Activated T-cell treated with anti-CD3 and anti-CD28 coated beads, Interleukin-2, amount 50 U/mL, for 72 hours (primary cell): Measurements from ENCODE around the gene ICE2. TPM values are rescaled to one million over a fixed set of nuclear protein-coding genes. Genes with fewer than 3 reads are reported as not detected.

Experiments
- ATAC-seq, 2 donors: fragments of 150-1000 bp; cut with Tn5 transposase; replicated peaks in 1 of 2; 2 replicates each; pipeline ENCODE4 v1.10.0; 2021; ENCODE audit warnings: moderate library complexity in 2 of 2, mild to moderate bottlenecking in 1 of 2
- DNase-seq, 2 donors: peaks; one replicate each; pipeline ENCODE4 v3.0.0; 2021 to 2022; ENCODE audit warnings: mixed read lengths in 1 of 2
- H3K27ac Mint-ChIP-seq: one replicate; pipeline ENCODE4 v1.8.0; 2022; ENCODE audit warnings: mild to moderate bottlenecking, moderate library complexity, mixed read lengths
- H3K27me3 Mint-ChIP-seq: one replicate; pipeline ENCODE4 v1.8.0; 2022; ENCODE audit warnings: low read depth, mixed read lengths
- H3K36me3 Mint-ChIP-seq, 2 donors: one replicate each; pipeline ENCODE4 v1.8.0; 2022; ENCODE audit warnings: mixed read lengths in 2 of 2, mild to moderate bottlenecking in 1 of 2; ENCODE audit not compliant: insufficient read depth in 2 of 2
- H3K4me1 Mint-ChIP-seq: one replicate; pipeline ENCODE4 v1.8.0; 2022; ENCODE audit warnings: low read depth, mixed read lengths
- H3K4me3 Mint-ChIP-seq, 2 donors: one replicate each; pipeline ENCODE4 v1.8.0; 2022; ENCODE audit warnings: mild to moderate bottlenecking in 2 of 2, mixed read lengths in 2 of 2, moderate library complexity in 2 of 2
- H3K9me3 Mint-ChIP-seq, 2 donors: one replicate each; pipeline ENCODE4 v1.8.0; 2022; ENCODE audit warnings: mixed read lengths in 2 of 2
- total RNA-seq, 2 donors: library from RNA; stranded (reverse); gene quantifications; one replicate each; pipeline ENCODE4 v1.2.3, GENCODE V29; 2022

ICE2 gene
- total RNA-seq, 2 donors from 2014 or later = 81.5 to 91.7 TPM

GRCh38 chr15:60460931-60461330, 18.0 kb downstream of the ICE2 start:
- no peaks in the 10 kb centered on the region for H3K9me3 Mint-ChIP-seq
- no peaks in the 10 kb centered on the region for H3K27me3 Mint-ChIP-seq
- H3K27ac Mint-ChIP-seq = no peak overlapping the region
- ATAC-seq (no peak), DNase-seq (no peak)
- H3K4me3 Mint-ChIP-seq = no peak overlapping the region
- H3K36me3 Mint-ChIP-seq = peaks cover 2 to 4% of the 10 kb centered on the region in 2 donors
- no peaks in the 10 kb centered on the region for H3K4me1 Mint-ChIP-seq

GRCh38 chr15:60458721-60459120, 20.2 kb downstream of the ICE2 start:
- Mint-ChIP-seq H3K27me3 (no peaks in the 10 kb centered on the region), H3K9me3 (no peaks in the 10 kb centered on the region), H3K27ac (no peak overlapping the region), H3K36me3 (peaks cover 2% of the 10 kb centered on the region in 2 donors), H3K4me1 (no peaks in the 10 kb centered on the region), H3K4me3 (no peak overlapping the region)
- DNase-seq (no peak), ATAC-seq (no peak)

GRCh38 chr15:60457985-60458384, 21.0 kb downstream of the ICE2 start:
- no peaks in the 10 kb centered on the region for H3K4me1 Mint-ChIP-seq

GRCh38 chr15:60454824-60455223, 24.1 kb downstream of the ICE2 start:
- no peak overlapping the region for H3K4me3 Mint-ChIP-seq
- DNase-seq (no peak), ATAC-seq (no peak)
- H3K4me1 Mint-ChIP-seq = no peaks in the 10 kb centered on the region
- H3K27ac Mint-ChIP-seq = no peak overlapping the region
- H3K36me3 Mint-ChIP-seq = peaks cover 2 to 10% of the 10 kb centered on the region in 2 donors
- H3K9me3 Mint-ChIP-seq = no peaks in the 10 kb centered on the region
- no peaks in the 10 kb centered on the region for H3K27me3 Mint-ChIP-seq

More at GRCh38 chr15:60457985-60458384, 21.0 kb downstream of the ICE2 start:
- H3K9me3 Mint-ChIP-seq = no peaks in the 10 kb centered on the region
- H3K27ac Mint-ChIP-seq = no peak overlapping the region
- H3K36me3 Mint-ChIP-seq = peaks cover 2 to 4% of the 10 kb centered on the region in 2 donors
- ATAC-seq (no peak), DNase-seq (no peak)
- H3K27me3 Mint-ChIP-seq = no peaks in the 10 kb centered on the region
- H3K4me3 Mint-ChIP-seq = no peak overlapping the region

- no peak overlapping the region for H3K27ac Mint-ChIP-seq
- peaks cover 0 to 14% of the 10 kb centered on the region in 2 donors for H3K36me3 Mint-ChIP-seq
- H3K27me3 Mint-ChIP-seq = no peaks in the 10 kb centered on the region
- ATAC-seq = no peak
- H3K4me1 Mint-ChIP-seq = no peaks in the 10 kb centered on the region
- no peak for DNase-seq
- H3K4me3 Mint-ChIP-seq = no peak overlapping the region
- H3K9me3 Mint-ChIP-seq = no peaks in the 10 kb centered on the region
Measured at GRCh38 chr15:60448668-60449360, 30.1 kb downstream of the ICE2 start.

- Mint-ChIP-seq H3K4me3 (no peak overlapping the region), H3K27me3 (no peaks in the 10 kb centered on the region), H3K27ac (no peak overlapping the region), H3K9me3 (no peaks in the 10 kb centered on the region), H3K4me1 (no peaks in the 10 kb centered on the region), H3K36me3 (peaks cover 3 to 11% of the 10 kb centered on the region in 2 donors)
- DNase-seq (no peak), ATAC-seq (no peak)
Measured at GRCh38 chr15:60444289-60444912, 34.5 kb downstream of the ICE2 start.

- DNase-seq = no peak
Measured at GRCh38 chr15:60442763-60443162, 36.2 kb downstream of the ICE2 start.

GRCh38 chr15:60442031-60442650, 36.8 kb downstream of the ICE2 start:
- H3K4me3 Mint-ChIP-seq = no peak overlapping the region
- no peaks in the 10 kb centered on the region for H3K4me1 Mint-ChIP-seq
- no peaks in the 10 kb centered on the region for H3K27me3 Mint-ChIP-seq
- peaks cover 3 to 9% of the 10 kb centered on the region in 2 donors for H3K36me3 Mint-ChIP-seq
- DNase-seq (no peak), ATAC-seq (no peak)
- H3K9me3 Mint-ChIP-seq = no peaks in the 10 kb centered on the region
- no peak overlapping the region for H3K27ac Mint-ChIP-seq

More at GRCh38 chr15:60442763-60443162, 36.2 kb downstream of the ICE2 start:
- no peak for ATAC-seq
- Mint-ChIP-seq H3K4me3 (no peak overlapping the region), H3K27me3 (no peaks in the 10 kb centered on the region), H3K27ac (no peak overlapping the region), H3K9me3 (no peaks in the 10 kb centered on the region), H3K4me1 (no peaks in the 10 kb centered on the region), H3K36me3 (peaks cover 3 to 9% of the 10 kb centered on the region in 2 donors)

GRCh38 chr15:60441331-60441730, 37.6 kb downstream of the ICE2 start:
- Mint-ChIP-seq H3K27ac (no peak overlapping the region), H3K9me3 (no peaks in the 10 kb centered on the region), H3K27me3 (no peaks in the 10 kb centered on the region), H3K4me3 (no peak overlapping the region), H3K4me1 (no peaks in the 10 kb centered on the region), H3K36me3 (peaks cover 3 to 6% of the 10 kb centered on the region in 2 donors)
- ATAC-seq (no peak), DNase-seq (no peak)

GRCh38 chr15:60438646-60439045, 40.3 kb downstream of the ICE2 start:
- Mint-ChIP-seq H3K27me3 (no peaks in the 10 kb centered on the region), H3K27ac (no peak overlapping the region), H3K4me3 (no peak overlapping the region), H3K4me1 (no peaks in the 10 kb centered on the region), H3K9me3 (no peaks in the 10 kb centered on the region), H3K36me3 (peaks cover 3 to 6% of the 10 kb centered on the region in 2 donors)
- ATAC-seq (no peak), DNase-seq (no peak)

- no peaks in the 10 kb centered on the region for H3K27me3 Mint-ChIP-seq
- H3K9me3 Mint-ChIP-seq = no peaks in the 10 kb centered on the region
- H3K36me3 Mint-ChIP-seq = peaks cover 4 to 5% of the 10 kb centered on the region in 2 donors
- H3K4me3 Mint-ChIP-seq = no peak overlapping the region
- ATAC-seq = no peak
- H3K4me1 Mint-ChIP-seq = no peaks in the 10 kb centered on the region
- H3K27ac Mint-ChIP-seq = no peak overlapping the region
- DNase-seq = no peak
Measured at GRCh38 chr15:60428935-60429334, 50.0 kb downstream of the ICE2 start.

GRCh38 chr15:60426870-60427508, 52.0 kb downstream of the ICE2 start:
- no peaks in the 10 kb centered on the region for H3K9me3 Mint-ChIP-seq
- no peaks in the 10 kb centered on the region for H3K27me3 Mint-ChIP-seq
- peaks cover 4 to 8% of the 10 kb centered on the region in 2 donors for H3K36me3 Mint-ChIP-seq
- no peaks in the 10 kb centered on the region for H3K4me1 Mint-ChIP-seq
- H3K27ac Mint-ChIP-seq = peak overlapping the region; percentile 5
- H3K4me3 Mint-ChIP-seq = no peak overlapping the region
- DNase-seq = no peak
- peak in 1 of 2 donors; percentile 38 for ATAC-seq

GRCh38 chr15:60425461-60425860, 53.5 kb downstream of the ICE2 start:
- DNase-seq = no peak
- no peak for ATAC-seq

More at GRCh38 chr15:60425461-60425860, 53.5 kb downstream of the ICE2 start:
- no peaks in the 10 kb centered on the region for H3K27me3 Mint-ChIP-seq
- H3K4me1 Mint-ChIP-seq = no peaks in the 10 kb centered on the region
- H3K4me3 Mint-ChIP-seq = no peak overlapping the region
- H3K36me3 Mint-ChIP-seq = peaks cover 0 to 5% of the 10 kb centered on the region in 2 donors
- no peaks in the 10 kb centered on the region for H3K9me3 Mint-ChIP-seq
- H3K27ac Mint-ChIP-seq = no peak overlapping the region
